GM21737 (cell line): ENCODE measurements around the gene GLTP.
"Not testable (repeated sequence)": the region's sequence is repeated elsewhere in the genome, so short reads cannot be mapped to it uniquely, and the experiment has no call there.

ENCODE experiments used
- ATAC-seq: cut with Tn5 transposase; IDR thresholded peaks from one replicate; pipeline ENCODE4 v1.9.1; 2021; ENCODE audit warnings: mild to moderate bottlenecking, moderate library complexity; ENCODE audit not compliant: unreplicated experiment

The GLTP gene

GRCh38 chr12:109878749-109879148 is 1.6 kb downstream of the GLTP start:
- ATAC-seq: no peak

GRCh38 chr12:109878247-109878625 is 2.1 kb downstream of the GLTP start:
- no peak for ATAC-seq

DNA sequence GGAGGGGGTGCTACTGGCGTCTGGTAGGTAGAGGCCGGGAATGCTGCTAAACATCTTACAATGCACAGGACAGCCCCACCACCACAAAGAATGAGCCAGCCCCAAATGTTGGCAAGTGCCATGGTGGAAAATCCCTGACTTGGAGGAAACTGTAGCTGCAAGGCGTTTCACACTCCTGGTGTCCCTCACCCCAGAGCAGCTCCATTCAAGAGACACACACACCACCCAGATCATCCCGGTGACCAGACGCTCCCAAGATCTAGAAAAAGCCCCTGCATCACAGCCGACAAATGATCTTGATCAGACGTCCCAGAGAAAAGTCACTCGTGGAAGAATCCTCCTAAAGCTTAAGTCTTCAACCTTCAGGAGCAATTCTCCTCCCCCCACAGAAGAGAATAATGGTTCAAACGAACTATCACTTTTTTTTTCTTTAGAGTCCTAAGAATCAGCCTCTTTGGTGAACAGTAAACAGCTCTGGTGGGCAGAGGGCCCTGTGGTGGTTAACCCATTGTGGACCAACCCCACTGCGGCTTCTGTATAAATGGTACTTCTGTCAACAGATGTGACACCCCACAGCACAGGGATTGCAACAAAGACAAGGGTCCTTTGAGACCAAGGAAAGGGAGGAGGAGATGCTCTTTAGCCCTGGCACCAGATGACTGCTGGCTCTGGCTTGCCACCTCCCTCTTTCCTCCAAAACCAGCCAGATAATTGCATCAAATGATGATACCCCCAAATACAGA is 2.7 kb downstream of the GLTP start:
- ATAC-seq: no peak

GRCh38 chr12:109876406-109876805 is 3.9 kb downstream of the GLTP start:
- ATAC-seq: no peak

DNA sequence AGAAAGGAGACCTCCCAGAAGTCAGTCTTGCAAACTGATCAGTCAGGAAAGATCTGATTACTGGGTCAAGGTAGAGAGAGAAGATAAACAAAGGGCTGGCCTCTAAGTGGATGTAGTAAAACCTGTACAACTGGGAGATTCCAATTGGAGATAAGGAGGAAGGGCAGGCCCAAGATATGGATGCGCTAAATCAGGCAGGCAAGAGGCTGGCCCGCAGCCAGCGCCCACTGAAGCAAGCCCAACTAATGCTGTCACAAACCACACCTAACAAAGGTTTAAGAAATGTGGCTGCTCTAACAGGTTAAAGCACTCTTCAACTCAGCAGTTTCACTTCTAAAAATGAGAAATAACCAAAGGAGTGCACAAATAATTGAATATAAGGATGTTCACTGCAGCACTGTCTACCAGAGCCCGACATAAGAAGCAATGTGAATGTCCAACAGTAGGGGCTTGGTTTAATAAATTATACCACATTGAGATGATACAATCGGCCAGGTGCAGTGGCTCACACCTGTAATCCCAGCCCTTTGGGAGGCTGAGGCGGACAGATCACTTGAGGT is 4.7 kb downstream of the GLTP start:
- ATAC-seq: no peak

DNA sequence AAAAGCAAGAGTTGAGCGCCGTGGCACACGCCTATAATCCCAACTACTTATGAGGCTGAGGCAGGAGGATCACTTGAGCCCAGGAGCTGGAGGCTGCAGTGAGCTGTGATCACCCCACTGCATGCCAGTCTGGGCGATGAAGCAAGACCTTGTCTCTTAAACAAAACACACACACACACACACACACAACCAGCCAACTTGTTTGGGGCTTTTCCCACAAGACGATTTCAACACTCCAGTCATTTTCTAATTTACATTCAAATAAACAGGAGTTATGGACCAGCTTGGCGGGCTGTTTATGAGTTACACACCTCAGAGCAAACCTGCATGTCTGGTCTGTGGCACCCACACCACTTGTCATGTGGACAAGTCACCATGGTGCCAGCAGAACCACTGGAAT is 6.7 kb downstream of the GLTP start:
- ATAC-seq: no peak

GRCh38 chr12:109871668-109872314 is 8.6 kb downstream of the GLTP start:
- no peak for ATAC-seq

GRCh38 chr12:109870648-109871047 is 9.7 kb downstream of the GLTP start:
- ATAC-seq: no peak

DNA sequence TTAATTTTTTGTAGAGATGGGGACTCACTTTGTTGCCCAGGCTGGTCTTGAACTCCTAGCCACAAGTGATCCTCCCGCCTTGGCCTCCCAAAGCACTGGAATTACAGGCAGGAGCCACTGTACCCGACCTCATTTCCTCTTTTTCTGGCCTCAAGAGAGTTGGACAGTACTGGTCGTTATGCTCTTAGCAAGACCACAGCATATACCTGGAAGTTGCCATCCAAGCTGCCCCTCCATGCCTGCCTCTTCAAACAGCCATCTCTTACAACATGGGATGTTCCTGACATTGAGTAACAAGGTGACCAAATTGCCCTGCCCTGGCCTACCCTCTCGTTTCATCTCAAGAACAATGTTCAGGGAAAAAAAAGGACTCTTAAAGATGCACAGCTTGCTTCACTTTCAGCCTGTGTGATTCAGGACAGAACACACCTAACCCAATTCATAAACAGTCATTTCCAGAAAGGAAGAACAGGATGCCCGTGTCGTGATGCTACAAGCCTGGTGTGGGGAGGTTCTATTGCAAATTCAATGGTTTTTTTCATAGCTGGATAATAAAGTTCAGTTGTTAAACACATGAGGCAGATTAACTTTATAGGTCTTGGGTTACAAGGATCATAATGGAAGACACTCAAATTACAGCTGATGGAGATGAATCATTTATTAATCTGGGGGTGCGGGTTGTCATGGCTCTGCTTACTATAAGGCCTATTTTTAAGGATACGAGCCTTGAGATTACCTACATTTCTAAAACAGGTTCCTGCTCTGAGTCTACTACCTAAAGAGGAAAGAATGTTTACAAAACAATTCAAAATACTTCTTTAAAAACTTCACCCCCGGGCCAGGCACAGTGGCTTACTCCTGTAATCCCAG is 11.9 kb downstream of the GLTP start:
- no peak for ATAC-seq

- ATAC-seq: no peak
These were observed 15.4 kb downstream of the GLTP start for GRCh38 chr12:109864916-109865315.

GRCh38 chr12:109863847-109864712 is 16.3 kb downstream of the GLTP start:
- no peak for ATAC-seq

- not testable (repeated sequence) for ATAC-seq
These were observed 17.9 kb downstream of the GLTP start for GRCh38 chr12:109862491-109862890.

GRCh38 chr12:109861689-109862314 is 18.5 kb downstream of the GLTP start:
- ATAC-seq: no peak

DNA sequence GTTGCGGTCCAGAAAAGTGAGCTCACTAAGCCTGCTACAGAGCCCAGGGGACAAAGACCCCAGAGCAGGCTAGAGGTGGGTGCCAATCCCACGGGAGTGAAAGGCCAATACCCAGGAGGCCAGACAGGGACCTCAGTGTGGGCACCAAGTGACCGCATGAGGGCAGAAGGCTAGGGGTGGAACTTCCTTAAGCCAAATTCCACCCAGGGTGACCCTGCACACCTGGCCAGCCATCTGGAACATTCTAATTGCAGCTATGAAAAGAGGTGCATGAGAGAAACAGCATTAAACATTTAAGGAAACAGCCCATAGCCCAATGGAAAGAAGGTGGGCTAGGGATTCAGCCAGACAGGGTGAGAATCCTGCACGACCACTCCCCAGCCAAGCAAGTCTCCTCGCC is 19.4 kb downstream of the GLTP start:
- no peak for ATAC-seq

DNA sequence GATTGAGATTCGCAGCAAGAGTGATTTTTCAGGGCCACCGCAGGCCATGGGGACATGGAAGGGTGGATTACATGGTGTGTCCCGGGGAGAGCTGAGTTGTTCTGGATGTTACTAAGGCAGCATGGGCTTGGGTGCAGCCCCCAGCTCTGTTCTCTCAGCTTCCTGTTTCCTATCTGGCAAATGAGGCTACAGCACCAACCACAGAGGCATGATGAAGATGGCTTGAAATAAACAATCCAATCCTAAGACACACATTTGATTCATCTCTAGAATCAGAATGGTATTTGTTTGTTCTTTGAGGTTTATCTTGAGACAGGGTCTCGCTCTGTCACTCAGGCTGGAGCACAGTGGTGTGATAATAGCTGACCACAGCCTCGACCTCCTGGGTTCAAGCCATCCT is 21.6 kb downstream of the GLTP start:
- no peak for ATAC-seq

DNA sequence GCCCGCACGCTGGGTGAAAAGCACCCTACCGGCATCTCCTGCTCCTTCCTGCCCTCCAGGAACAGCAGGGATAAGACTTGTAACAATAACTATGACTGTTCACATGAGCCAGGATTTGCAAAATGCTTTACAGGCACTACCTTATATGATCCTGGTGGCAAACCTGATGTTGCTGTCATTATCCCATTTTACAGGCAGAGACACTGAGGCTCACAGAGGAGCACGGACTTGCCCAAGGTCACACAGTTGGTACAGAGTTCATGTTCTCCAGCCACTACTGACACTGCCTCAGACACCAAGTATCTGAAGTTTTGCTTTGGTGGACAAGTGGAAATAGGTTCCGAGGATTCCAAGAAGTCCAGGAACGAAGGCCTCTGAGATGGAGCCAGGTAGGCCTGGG is 22.6 kb downstream of the GLTP start:
- no peak for ATAC-seq

GRCh38 chr12:109855377-109855776 is 25.0 kb downstream of the GLTP start:
- ATAC-seq: no peak

DNA sequence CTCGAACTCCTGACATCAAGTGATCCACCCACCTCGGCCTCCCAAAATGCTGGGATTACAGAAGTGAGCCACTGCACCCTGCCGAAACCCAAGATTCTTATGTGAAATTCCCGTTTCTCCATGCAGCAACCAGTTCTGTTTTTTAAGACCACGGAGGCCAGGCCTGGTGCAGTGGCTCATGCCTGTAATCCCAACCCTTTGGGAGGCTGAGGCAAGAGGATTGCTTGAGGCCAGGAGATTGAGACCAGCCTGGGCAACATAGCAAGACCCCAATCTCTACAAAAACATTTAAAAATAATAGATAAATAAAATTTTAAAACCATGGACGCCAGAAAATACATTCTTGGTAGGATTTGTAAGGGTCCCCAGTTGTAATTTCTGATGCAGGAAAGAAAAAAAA is 29.8 kb downstream of the GLTP start:
- not testable (repeated sequence) for ATAC-seq

GRCh38 chr12:109847142-109847735 is 33.1 kb downstream of the GLTP start:
- ATAC-seq: no peak

GRCh38 chr12:109845824-109846205 is 34.5 kb downstream of the GLTP start:
- no peak for ATAC-seq
